COLO829 (cell line): Measurements from ENCODE around the gene STK17B.
A peak's percentile ranks its signal among the peaks of the same experiment; 100 is the strongest.
"Not testable (repeated sequence)": the region's sequence is repeated elsewhere in the genome, so short reads cannot be mapped to it uniquely, and the experiment has no call there.

Source experiments
- DNase-seq: peaks from one replicate; pipeline ENCODE4 v3.0.0; 2012; ENCODE audit warnings: low spot score

Gene STK17B

GRCh38 chr2:196171248-196171871, at the start of gene STK17B:
Gene STK17B (minus strand): TSS chr2:196171578. CDS start chr2:196163383, 8,195 bp downstream.
- peak; percentile 88 for DNase-seq

- no peak for DNase-seq
Measured at GRCh38 chr2:196220671-196221070, 49.3 kb upstream of the STK17B start.

- no peak for DNase-seq
Measured at GRCh38 chr2:196219671-196220070, 48.3 kb upstream of the STK17B start.

- no peak for DNase-seq
Measured at GRCh38 chr2:196218106-196218505, 46.7 kb upstream of the STK17B start.

- no peak for DNase-seq
Measured at GRCh38 chr2:196217116-196217515, 45.7 kb upstream of the STK17B start.

- DNase-seq = no peak
Measured at GRCh38 chr2:196215376-196215775, 44.0 kb upstream of the STK17B start.

- DNase-seq = no peak
Measured at GRCh38 chr2:196214156-196214555, 42.8 kb upstream of the STK17B start.

GRCh38 chr2:196213252-196213980, 42.0 kb upstream of the STK17B start:
- no peak for DNase-seq

GRCh38 chr2:196208915-196209314, 37.5 kb upstream of the STK17B start:
- DNase-seq = no peak

GRCh38 chr2:196206804-196207203, 35.4 kb upstream of the STK17B start:
- no peak for DNase-seq

- no peak for DNase-seq
Measured at GRCh38 chr2:196205881-196206435, 34.6 kb upstream of the STK17B start.

GRCh38 chr2:196205011-196205766, 33.8 kb upstream of the STK17B start:
- no peak for DNase-seq

GRCh38 chr2:196201229-196202009, 30.0 kb upstream of the STK17B start:
- DNase-seq = no peak

- no peak for DNase-seq
Measured at GRCh38 chr2:196200557-196200956, 29.2 kb upstream of the STK17B start.

GRCh38 chr2:196195758-196196157, 24.4 kb upstream of the STK17B start:
- DNase-seq = no peak

- no peak for DNase-seq
Measured at GRCh38 chr2:196195302-196195701, 23.9 kb upstream of the STK17B start.

GRCh38 chr2:196191541-196191940, 20.2 kb upstream of the STK17B start:
- DNase-seq = no peak

- no peak for DNase-seq
Measured at GRCh38 chr2:196187898-196188458, 16.6 kb upstream of the STK17B start.

GRCh38 chr2:196187175-196187700, 15.9 kb upstream of the STK17B start:
- DNase-seq = not testable (repeated sequence)

- no peak for DNase-seq
Measured at GRCh38 chr2:196186266-196186980, 15.0 kb upstream of the STK17B start.

GRCh38 chr2:196184921-196185320, 13.5 kb upstream of the STK17B start:
- no peak for DNase-seq
